Tibial nerve (tissue), 4 donors: Measurements from ENCODE around the gene NGFR.

Experiments
- CTCF ChIP-seq, 5 experiments: fragments of 200-600 bp in 3 of 5; fragments of 450-650 bp in 2 of 5; sonication (generic) in 3 of 5; IDR thresholded peaks; one replicate each; pipeline ENCODE4 v1.5.1; 2016 to 2019; ENCODE audit warnings: antibody characterized with exemption in 5 of 5, mild to moderate bottlenecking in 3 of 5, moderate library complexity in 2 of 5
- EP300 ChIP-seq, 2 donors: sonication (generic); formaldehyde crosslinking; IDR thresholded peaks; one replicate each; pipeline ENCODE4 v1.6.1; 2017; ENCODE audit warnings: antibody characterized with exemption in 2 of 2, mild to moderate bottlenecking in 1 of 2
- POLR2A ChIP-seq, 2 donors: fragments of 450-650 bp; IDR thresholded peaks; one replicate each; pipeline ENCODE4 v1.6.1; 2017; ENCODE audit warnings: antibody characterized with exemption in 2 of 2, mild to moderate bottlenecking in 2 of 2, moderate library complexity in 2 of 2

GRCh38 chr17:49509588-49509917, 14.5 kb downstream of the NGFR start:
- TF ChIP-seq CTCF (IDR thresholded peaks at IDR 0.05) (no peak), EP300 (IDR thresholded peaks at IDR 0.05) (no peak), POLR2A (IDR thresholded peaks at IDR 0.05) (no peak)
